HepG2 (cell line): ENCODE results near the gene IL17RB. TPM values are rescaled to one million over a fixed set of nuclear protein-coding genes. Genes with fewer than 3 reads are reported as not detected.

Experiments
- HNRNPUL1 ChIP-seq: fragments of 200-400 bp; formaldehyde crosslinking; IDR thresholded peaks from 2 replicates; pipeline ENCODE4 v1.6.1; 2017; ENCODE audit warnings: low read depth, mild to moderate bottlenecking, low read length, moderate library complexity
- HOXA9 ChIP-seq: sonication (generic); formaldehyde crosslinking; IDR thresholded peaks from 2 replicates; pipeline ENCODE4 v1.8.1; 2022; ENCODE audit warnings: missing genetic modification reagents, mild to moderate bottlenecking, moderate library complexity, borderline replicate concordance
- KDM1A ChIP-seq: IDR thresholded peaks from 2 replicates; pipeline ENCODE4 v1.6.1; 2016; ENCODE audit warnings: missing compliant biosample characterization
- NAIF1 ChIP-seq: sonication (generic); formaldehyde crosslinking; IDR thresholded peaks from 2 replicates; pipeline ENCODE4 v1.5.0; 2020; ENCODE audit warnings: mild to moderate bottlenecking, missing genetic modification reagents, borderline replicate concordance
- POLR2AphosphoS2 ChIP-seq: IDR thresholded peaks from 2 replicates; pipeline ENCODE4 v1.6.1; 2011; ENCODE audit warnings: low read depth, low read length, improper control_type of control experiment
- SOX5 ChIP-seq: IDR thresholded peaks from 2 replicates; pipeline ENCODE4 v1.6.1; 2016; ENCODE audit warnings: borderline replicate concordance
- YEATS2 ChIP-seq: sonication (generic); formaldehyde crosslinking; IDR thresholded peaks from 2 replicates; pipeline ENCODE4 v1.4.0; 2020; ENCODE audit warnings: missing genetic modification reagents, borderline replicate concordance
- ZBTB2 ChIP-seq: sonication (generic); formaldehyde crosslinking; IDR thresholded peaks from 2 replicates; pipeline ENCODE4 v1.8.0; 2022; ENCODE audit warnings: low read depth, missing genetic modification reagents
- ZNF205 ChIP-seq: IDR thresholded peaks from 2 replicates; pipeline ENCODE4 v1.6.1; 2018; ENCODE audit warnings: missing biosample characterization, missing genetic modification reagents
- ZNF556 ChIP-seq: sonication (generic); formaldehyde crosslinking; IDR thresholded peaks from 2 replicates; pipeline ENCODE4 v1.4.0; 2020; ENCODE audit warnings: mild to moderate bottlenecking, missing genetic modification reagents, borderline replicate concordance
- ZNF646 ChIP-seq: sonication (generic); formaldehyde crosslinking; IDR thresholded peaks from 2 replicates; pipeline ENCODE4 v1.9.0; 2021; ENCODE audit warnings: mild to moderate bottlenecking, missing genetic modification reagents
- polyA plus RNA-seq, 8 experiments: library from polyadenylated mRNA; depleted of rRNA in 3 of 8; stranded (reverse) in 7 of 8; unstranded in 1 of 8; fragments of >200 nt; fragmentation: Illumina TruSeq in 4 of 8; extraction: Trizol in 4 of 8; gene quantifications; 2 replicates each; pipeline versions ENCODE4 v1.2.1 to v1.2.3, GENCODE V29; 2011 to 2016; ENCODE audit warnings: low read depth in 4 of 8, missing spikeins in 1 of 8, mixed read lengths in 1 of 8; ENCODE audit not compliant: insufficient read depth in 1 of 8
- total RNA-seq, 5 experiments: library from RNA; depleted of rRNA; stranded (reverse); fragments of >200 nt; fragmentation: Illumina TruSeq; extraction: Trizol; gene quantifications; 2 replicates each; pipeline ENCODE4 v1.2.3, GENCODE V29; 2016; ENCODE audit warnings: low read depth in 1 of 5
- TF ChIP-seq, protein P1 (sequence below): sonication (generic); formaldehyde crosslinking; IDR thresholded peaks from 2 replicates; pipeline ENCODE4 v1.4.0; 2020; ENCODE audit warnings: mild to moderate bottlenecking, low read depth, missing genetic modification reagents
- TF ChIP-seq, protein P2 (sequence below): sonication (generic); formaldehyde crosslinking; IDR thresholded peaks from 2 replicates; pipeline ENCODE4 v1.4.0; 2020; ENCODE audit warnings: missing genetic modification reagents

IL17RB gene
- total and polyA plus RNA-seq, 2 of the 13 experiments (the other 11 are each of a cell fraction or from before 2014, with no cell fraction given): 130 to 190 TPM

GRCh38 chr3:53842436-53843194 lies 3.8 kb upstream of the IL17RB start (continued):
- TF ChIP-seq KDM1A (CRISPR knock-in tag) (no peak), HNRNPUL1 (no peak), SOX5 (CRISPR knock-in tag) (peak; percentile 92), POLR2AphosphoS2 (no peak; the same call in 1 of the 2 replicates), HOXA9 (CRISPR knock-in tag) (no peak), ZBTB2 (no peak), YEATS2 (CRISPR knock-in tag) (no peak), ZNF646 (CRISPR knock-in tag) (no peak), ZNF205 (CRISPR knock-in tag) (no peak; the same call in 1 of the 2 replicates), ZNF556 (CRISPR knock-in tag) (no peak; the same call in 1 of the 2 replicates), NAIF1 (CRISPR knock-in tag) (no peak)
- TF ChIP-seq, protein P1, sequence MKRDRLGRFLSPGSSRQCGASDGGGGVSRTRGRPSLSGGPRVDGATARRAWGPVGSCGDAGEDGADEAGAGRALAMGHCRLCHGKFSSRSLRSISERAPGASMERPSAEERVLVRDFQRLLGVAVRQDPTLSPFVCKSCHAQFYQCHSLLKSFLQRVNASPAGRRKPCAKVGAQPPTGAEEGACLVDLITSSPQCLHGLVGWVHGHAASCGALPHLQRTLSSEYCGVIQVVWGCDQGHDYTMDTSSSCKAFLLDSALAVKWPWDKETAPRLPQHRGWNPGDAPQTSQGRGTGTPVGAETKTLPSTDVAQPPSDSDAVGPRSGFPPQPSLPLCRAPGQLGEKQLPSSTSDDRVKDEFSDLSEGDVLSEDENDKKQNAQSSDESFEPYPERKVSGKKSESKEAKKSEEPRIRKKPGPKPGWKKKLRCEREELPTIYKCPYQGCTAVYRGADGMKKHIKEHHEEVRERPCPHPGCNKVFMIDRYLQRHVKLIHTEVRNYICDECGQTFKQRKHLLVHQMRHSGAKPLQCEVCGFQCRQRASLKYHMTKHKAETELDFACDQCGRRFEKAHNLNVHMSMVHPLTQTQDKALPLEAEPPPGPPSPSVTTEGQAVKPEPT (CRISPR knock-in tag): no peak
- TF ChIP-seq, protein P2, sequence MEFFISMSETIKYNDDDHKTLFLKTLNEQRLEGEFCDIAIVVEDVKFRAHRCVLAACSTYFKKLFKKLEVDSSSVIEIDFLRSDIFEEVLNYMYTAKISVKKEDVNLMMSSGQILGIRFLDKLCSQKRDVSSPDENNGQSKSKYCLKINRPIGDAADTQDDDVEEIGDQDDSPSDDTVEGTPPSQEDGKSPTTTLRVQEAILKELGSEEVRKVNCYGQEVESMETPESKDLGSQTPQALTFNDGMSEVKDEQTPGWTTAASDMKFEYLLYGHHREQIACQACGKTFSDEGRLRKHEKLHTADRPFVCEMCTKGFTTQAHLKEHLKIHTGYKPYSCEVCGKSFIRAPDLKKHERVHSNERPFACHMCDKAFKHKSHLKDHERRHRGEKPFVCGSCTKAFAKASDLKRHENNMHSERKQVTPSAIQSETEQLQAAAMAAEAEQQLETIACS (CRISPR knock-in tag): 0 out of 2 replicates have a peak, but pooled peaks have one; percentile 38
